ENCODE measurements around the gene FCGBP.
"Not testable (repeated sequence)": the region's sequence is repeated elsewhere in the genome, so short reads cannot be mapped to it uniquely, and the experiment has no call there.

- not testable (repeated sequence) for TF ChIP-seq SUZ12 (IDR thresholded peaks at IDR 0.05; ENCODE audit: extremely low read depth, insufficient read depth, insufficient read length); YY1 (IDR thresholded peaks at IDR 0.05; ENCODE audit: insufficient read depth, insufficient read length); ZNF274 (IDR thresholded peaks at IDR 0.05; ENCODE audit: low read depth, low read length)
Observed at GRCh38 chr19:39894236-39894606, 40.2 kb downstream of the FCGBP start.

Measured in NT2/D1 (cell line).